ENCODE results near the gene TRIM69.

Gene TRIM69

DNA sequence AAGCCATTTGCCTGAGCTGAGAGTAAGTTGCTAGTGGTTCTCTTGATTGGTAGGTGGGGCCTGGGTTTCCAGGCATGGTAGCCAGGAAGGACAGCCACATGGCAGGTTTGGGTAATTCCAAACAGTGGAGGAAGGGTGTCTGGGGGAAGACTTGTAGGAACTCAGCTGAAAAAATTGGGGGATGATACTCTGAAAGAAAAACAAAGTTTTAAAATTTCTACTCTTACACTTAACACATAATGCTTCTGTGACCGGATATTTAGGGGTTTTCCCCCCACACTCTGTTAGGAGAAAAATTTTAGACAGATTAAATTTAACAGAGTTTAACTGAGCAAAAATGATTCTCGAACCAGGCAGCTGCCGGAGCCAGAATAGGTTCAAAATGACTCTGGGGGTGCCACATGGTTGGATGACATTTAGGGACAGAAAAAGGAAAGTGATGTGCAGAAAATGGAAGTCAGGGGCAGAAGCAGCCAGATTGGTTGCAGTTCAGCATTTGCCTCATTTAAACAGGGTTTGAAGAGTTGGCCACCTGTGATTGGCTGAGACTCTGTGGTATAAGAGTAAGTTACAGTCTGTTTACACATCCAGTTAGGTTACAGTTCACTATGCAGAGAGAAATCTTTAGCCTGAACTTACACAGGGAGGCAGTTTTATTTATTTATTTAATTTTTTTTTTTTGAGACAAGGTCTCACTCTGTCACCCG, 16.9 kb upstream of the TRIM69 start:
- TF ChIP-seq, protein P1, sequence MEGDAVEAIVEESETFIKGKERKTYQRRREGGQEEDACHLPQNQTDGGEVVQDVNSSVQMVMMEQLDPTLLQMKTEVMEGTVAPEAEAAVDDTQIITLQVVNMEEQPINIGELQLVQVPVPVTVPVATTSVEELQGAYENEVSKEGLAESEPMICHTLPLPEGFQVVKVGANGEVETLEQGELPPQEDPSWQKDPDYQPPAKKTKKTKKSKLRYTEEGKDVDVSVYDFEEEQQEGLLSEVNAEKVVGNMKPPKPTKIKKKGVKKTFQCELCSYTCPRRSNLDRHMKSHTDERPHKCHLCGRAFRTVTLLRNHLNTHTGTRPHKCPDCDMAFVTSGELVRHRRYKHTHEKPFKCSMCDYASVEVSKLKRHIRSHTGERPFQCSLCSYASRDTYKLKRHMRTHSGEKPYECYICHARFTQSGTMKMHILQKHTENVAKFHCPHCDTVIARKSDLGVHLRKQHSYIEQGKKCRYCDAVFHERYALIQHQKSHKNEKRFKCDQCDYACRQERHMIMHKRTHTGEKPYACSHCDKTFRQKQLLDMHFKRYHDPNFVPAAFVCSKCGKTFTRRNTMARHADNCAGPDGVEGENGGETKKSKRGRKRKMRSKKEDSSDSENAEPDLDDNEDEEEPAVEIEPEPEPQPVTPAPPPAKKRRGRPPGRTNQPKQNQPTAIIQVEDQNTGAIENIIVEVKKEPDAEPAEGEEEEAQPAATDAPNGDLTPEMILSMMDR (IDR thresholded peaks at IDR 0.05) = no peak

DNA sequence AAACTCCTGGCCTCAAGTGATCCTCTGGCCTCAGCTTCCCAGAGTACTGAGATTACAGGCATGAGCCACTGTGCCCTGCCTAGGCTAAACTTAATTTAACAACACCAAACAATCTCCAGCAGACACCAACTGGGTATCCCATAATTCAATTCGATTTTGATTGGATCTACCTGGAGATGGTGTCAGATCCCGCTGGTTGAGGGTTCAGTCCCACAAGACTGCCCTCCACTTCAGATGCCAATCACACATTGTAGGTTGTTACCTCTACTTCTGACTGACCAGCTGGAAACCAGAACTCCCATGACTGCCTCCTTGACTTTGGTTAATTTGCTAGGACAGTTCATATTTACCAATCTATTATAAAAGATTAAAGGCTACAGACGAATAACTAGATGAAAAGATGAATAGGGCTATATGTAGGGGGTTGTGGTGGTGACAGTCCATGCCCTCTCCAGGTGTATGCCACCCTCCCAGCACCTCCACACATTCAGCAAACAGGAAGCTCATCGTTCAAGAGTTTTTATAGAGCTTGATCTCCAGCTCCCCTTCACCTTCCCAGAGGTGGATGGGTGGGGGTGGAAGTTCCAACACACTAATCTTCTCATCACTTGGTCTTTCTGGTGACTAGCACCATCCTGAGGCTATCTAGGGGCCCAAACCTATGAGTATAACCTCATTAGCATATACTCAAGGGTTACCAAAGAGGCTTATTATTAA, 15.7 kb upstream of the TRIM69 start:
- TF ChIP-seq, protein P1 (IDR thresholded peaks at IDR 0.05) = no peak

DNA sequence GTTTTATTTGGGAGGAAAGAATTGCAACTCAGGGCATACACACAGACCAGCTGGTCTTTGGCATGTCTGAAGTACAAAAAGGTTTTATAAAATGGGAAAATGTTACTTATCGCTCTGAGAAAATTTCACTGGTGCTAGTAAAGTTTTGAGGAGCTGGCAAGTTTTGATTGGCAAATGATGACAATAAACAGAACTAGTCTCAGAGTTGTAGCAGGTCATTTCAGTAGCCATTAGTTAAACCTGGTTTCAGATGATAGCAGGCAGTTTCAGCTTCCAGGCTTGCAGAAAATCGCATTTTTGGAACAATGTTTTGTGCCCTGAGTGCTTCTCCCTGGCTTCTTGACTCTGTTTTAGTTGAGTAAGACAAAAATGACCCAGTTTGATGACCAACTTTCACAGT, 14.3 kb upstream of the TRIM69 start:
- TF ChIP-seq, protein P1 (IDR thresholded peaks at IDR 0.05) = no peak

DNA sequence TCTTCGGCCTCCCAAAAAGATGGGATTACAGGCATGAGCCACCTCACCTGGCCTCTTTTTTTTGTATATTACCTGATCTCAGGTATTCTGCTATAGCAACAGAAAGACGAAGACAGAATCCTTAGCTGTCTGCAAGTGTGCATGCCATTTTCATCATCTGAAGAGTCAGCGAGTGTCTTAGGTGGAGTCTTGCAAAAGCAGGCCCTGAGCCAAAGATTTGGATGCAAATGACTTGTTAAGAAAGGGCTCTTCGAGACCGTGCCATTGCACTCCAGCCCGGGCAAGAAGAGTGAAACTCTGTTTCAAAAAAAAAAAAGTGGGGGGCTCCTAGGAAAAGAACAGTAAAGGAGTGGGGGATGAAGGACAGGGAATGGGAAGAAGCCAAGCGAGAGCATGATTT, 10.2 kb upstream of the TRIM69 start:
- TF ChIP-seq, protein P1 (IDR thresholded peaks at IDR 0.05) = no peak

DNA sequence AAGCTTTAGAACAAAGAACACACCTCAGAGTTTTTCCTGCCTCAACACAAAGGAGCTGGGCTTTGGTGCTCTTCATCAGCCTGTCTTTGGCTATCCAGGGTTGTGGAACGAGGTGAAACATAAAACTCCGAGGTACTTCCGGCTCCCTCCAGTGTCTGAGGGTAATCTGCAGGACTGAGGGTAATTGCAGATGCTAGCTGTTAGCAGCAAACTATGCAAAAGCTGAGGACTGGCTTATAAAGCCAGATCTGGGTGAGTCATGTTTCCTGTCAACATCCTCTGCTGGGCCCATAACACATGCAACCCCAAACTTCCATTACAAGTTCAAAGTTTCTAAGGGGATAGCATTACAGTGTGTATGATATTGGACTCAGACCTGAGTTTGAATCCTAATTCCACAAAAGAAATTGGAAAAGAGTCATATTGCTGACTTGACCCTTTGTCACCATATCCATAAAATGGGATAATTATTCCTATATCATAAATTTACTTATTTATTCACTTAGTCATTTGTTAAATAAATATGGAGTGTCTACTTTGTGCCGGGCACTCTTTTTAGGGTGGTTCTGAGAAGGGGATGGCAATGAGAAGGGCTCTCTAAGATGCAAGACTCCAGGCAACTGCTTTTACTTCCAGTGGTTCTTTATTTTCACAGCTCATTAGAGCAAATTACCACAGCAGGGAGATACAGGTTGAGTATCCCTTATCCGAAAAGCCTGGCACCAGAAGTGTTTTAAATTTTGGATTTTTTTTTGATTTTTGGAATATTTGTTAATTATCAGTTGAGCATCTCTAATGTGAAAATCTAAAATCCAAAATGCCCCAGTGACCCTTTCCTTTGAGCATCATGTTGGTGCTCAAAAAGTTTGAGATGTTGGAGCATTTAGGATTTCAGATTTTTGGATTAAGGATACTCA, 9.5 kb upstream of the TRIM69 start:
- TF ChIP-seq, protein P1 (IDR thresholded peaks at IDR 0.05) = no peak

DNA sequence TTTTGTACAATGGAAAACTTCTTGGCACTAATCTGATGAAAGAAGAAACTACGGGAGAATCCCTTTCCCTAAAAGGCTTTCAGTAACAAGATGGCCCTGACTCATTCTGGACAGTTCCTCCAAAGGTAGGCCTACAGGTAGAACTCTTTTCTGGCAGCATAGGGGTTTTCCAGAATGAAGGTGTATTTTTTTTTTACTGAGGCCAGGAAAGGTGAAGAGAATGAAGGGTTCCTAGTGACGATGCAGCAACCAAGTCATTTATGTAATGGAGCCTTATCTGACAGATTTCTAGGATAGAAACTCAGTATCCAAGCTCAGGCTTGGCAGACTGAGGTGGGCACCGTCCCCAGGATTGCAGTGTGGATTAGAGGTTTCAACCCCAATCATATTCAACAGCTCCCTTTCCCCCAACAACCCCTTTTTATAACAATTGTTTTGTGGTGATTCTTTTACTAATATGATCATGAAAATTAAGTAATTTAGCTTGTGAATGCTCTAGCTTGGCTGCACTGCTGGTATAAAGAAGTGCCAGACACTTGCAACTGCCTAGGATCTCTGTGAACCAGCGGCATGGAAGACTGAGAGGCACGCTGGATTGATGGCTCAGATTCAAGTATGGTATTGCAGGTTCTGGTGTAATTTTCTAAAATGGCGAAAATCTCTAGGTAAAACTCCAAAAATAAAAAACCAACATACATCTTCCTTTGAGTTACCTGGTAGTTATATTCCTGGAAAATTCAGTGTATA, 8.7 kb upstream of the TRIM69 start:
- TF ChIP-seq, protein P1 (IDR thresholded peaks at IDR 0.05) = no peak
